Naive thymus-derived CD4-positive, alpha-beta T cell (primary cell): ENCODE results near the gene EML6. TPM values are rescaled to one million over a fixed set of nuclear protein-coding genes. Genes with fewer than 3 reads are reported as not detected.

Experiments
- ATAC-seq: fragments of 150-1000 bp; cut with Tn5 transposase; 2 replicates; pipeline ENCODE4 v1.10.0; 2021; ENCODE audit warnings: mild to moderate bottlenecking, moderate library complexity
- CTCF ChIA-PET: fragments of 350-600 bp; sonication (Branson Sonifier 250); formaldehyde crosslinking; loops from one replicate; lab custom pipeline; 2021; ENCODE audit warnings: antibody characterized with exemption; lab: Charles Lee
- POLR2A ChIA-PET: fragments of 350-600 bp; sonication (Branson Sonifier 250); formaldehyde crosslinking; loops from one replicate; lab custom pipeline; 2021; ENCODE audit warnings: antibody characterized with exemption, inconsistent platforms; lab: Charles Lee
- DNase-seq, 9 donors: peaks; one replicate each; pipeline versions ENCODE4 v3.0.0 to v3.0.0-alpha.2; 2020 to 2022; ENCODE audit warnings: mixed read lengths in 1 of 9
- H3K27ac ChIP-seq: one replicate; pipeline ENCODE4 v1.7.0; 2013; ENCODE audit warnings: mild to moderate bottlenecking, low read depth, low read length, moderate library complexity
- H3K27me3 ChIP-seq, 2 donors: one replicate each; pipeline ENCODE4 v1.7.0; 2013; ENCODE audit warnings: low read length in 2 of 2, mild to moderate bottlenecking in 2 of 2, moderate library complexity in 2 of 2; ENCODE audit not compliant: control insufficient read depth in 2 of 2, insufficient read depth in 2 of 2
- H3K36me3 ChIP-seq, 3 experiments: 1 replicate in 2 of 3; 2 replicates in 1 of 3; pipeline ENCODE4 v1.7.0; 2013; ENCODE audit warnings: low read length in 3 of 3, mild to moderate bottlenecking in 3 of 3, moderate library complexity in 1 of 3; ENCODE audit not compliant: insufficient read depth in 3 of 3, control insufficient read depth in 2 of 3
- H3K4me1 ChIP-seq, 2 donors: one replicate each; pipeline ENCODE4 v1.7.0; 2013; ENCODE audit warnings: low read length in 2 of 2, mild to moderate bottlenecking in 2 of 2, moderate library complexity in 1 of 2; ENCODE audit not compliant: control insufficient read depth in 2 of 2, insufficient read depth in 2 of 2
- H3K4me3 ChIP-seq: 2 replicates; pipeline ENCODE4 v1.7.0; 2013; ENCODE audit warnings: mild to moderate bottlenecking, low read length
- H3K9me3 ChIP-seq, 3 experiments: 1 replicate in 2 of 3; 2 replicates in 1 of 3; pipeline ENCODE4 v1.7.0; 2013; ENCODE audit warnings: low read length in 3 of 3; ENCODE audit not compliant: control insufficient read depth in 2 of 3
- H3K27ac Mint-ChIP-seq, 9 donors: one replicate each; pipeline ENCODE4 v1.8.0; 2020 to 2022; ENCODE audit warnings: mixed read lengths in 9 of 9, mild to moderate bottlenecking in 8 of 9, moderate library complexity in 5 of 9, inconsistent platforms in 2 of 9
- H3K27me3 Mint-ChIP-seq, 5 donors: one replicate each; pipeline ENCODE4 v1.8.0; 2021 to 2022; ENCODE audit warnings: mixed read lengths in 5 of 5, mild to moderate bottlenecking in 1 of 5
- H3K36me3 Mint-ChIP-seq, 5 donors: one replicate each; pipeline ENCODE4 v1.8.0; 2020 to 2022; ENCODE audit warnings: mixed read lengths in 5 of 5, mild to moderate bottlenecking in 3 of 5, inconsistent platforms in 1 of 5
- H3K4me1 Mint-ChIP-seq, 7 donors: one replicate each; pipeline ENCODE4 v1.8.0; 2020 to 2022; ENCODE audit warnings: mixed read lengths in 7 of 7, mild to moderate bottlenecking in 3 of 7, inconsistent platforms in 1 of 7
- H3K4me3 Mint-ChIP-seq, 10 donors: one replicate each; pipeline ENCODE4 v1.8.0; 2020 to 2022; ENCODE audit warnings: mild to moderate bottlenecking in 10 of 10, mixed read lengths in 10 of 10, moderate library complexity in 6 of 10, inconsistent platforms in 2 of 10
- H3K9me3 Mint-ChIP-seq, 11 donors: one replicate each; pipeline ENCODE4 v1.8.0; 2020 to 2022; ENCODE audit warnings: mixed read lengths in 11 of 11, mild to moderate bottlenecking in 4 of 11, inconsistent platforms in 1 of 11, moderate library complexity in 1 of 11
- intact Hi-C, 2 donors: fragments of 100-400 bp; cut with micrococcal nuclease; formaldehyde crosslinking; loops; one replicate each; pipeline ENCODE4 v1.15.1; 2023
- polyA plus RNA-seq, 2 donors: library from polyadenylated mRNA; unstranded; fragments of 300-500 nt; fragmentation: Illumina TruSeq; gene quantifications; one replicate each; pipeline ENCODE4 v1.2.3, GENCODE V29; 2021
- total RNA-seq, 6 experiments: library from RNA in 5 of 6; stranded (reverse) in 5 of 6; gene quantifications; 1 replicate in 5 of 6; 2 replicates in 1 of 6; pipeline ENCODE4 v1.2.3 and lab custom pipeline; 2021 to 2026

Gene EML6
- total and polyA plus RNA-seq, 7 experiments from 2014 or later, result 0.32 to 2.5 (median 1.5) TPM; not detected in 2

- Mint-ChIP-seq H3K9me3 (peaks cover 0 to 1% (median 0%) of the 10 kb centered on the region in 11 donors), H3K27me3 (no peaks in the 10 kb centered on the region), H3K36me3 (peaks cover 0 to 43% (median 21%) of the 10 kb centered on the region in 5 donors), H3K27ac (peak overlapping the region in 8 of 9 donors; percentile 3 to 59 (median 36)), H3K4me3 (no peak overlapping the region), H3K4me1 (peaks cover 11 to 50% (median 41%) of the 10 kb centered on the region in 7 donors)
- CTCF ChIA-PET, result interaction anchor here (1.7 kb wide), 1 partner anchor 193 kb away, joined by 3 read pairs; no protein-coding TSS in a partner anchor
- Histone ChIP-seq H3K4me3 (no peak overlapping the region), H3K27ac (no peak overlapping the region), H3K36me3 (peaks cover 0 to 28% (median 0%) of the 10 kb centered on the region in 3 experiments), H3K4me1 (no peaks in the 10 kb centered on the region), H3K27me3 (no peaks in the 10 kb centered on the region), H3K9me3 (no peaks in the 10 kb centered on the region)
- POLR2A ChIA-PET, result no interaction called here
- ATAC-seq (no peak), DNase-seq (no peak)
- intact Hi-C loops, result no loop called here
These were observed 252.4 kb downstream of the EML6 start for GRCh38 chr2:54975598-54976492.

GRCh38 chr2:54977149-54977548 lies 253.7 kb downstream of the EML6 start:
- Histone ChIP-seq H3K27ac (no peak overlapping the region), H3K4me1 (no peaks in the 10 kb centered on the region), H3K4me3 (no peak overlapping the region), H3K27me3 (no peaks in the 10 kb centered on the region), H3K9me3 (no peaks in the 10 kb centered on the region), H3K36me3 (peaks cover 0 to 28% (median 0%) of the 10 kb centered on the region in 3 experiments)
- Mint-ChIP-seq H3K36me3 (peaks cover 0 to 38% (median 13%) of the 10 kb centered on the region in 5 donors), H3K27me3 (no peaks in the 10 kb centered on the region), H3K9me3 (peaks cover 0 to 1% (median 0%) of the 10 kb centered on the region in 11 donors), H3K4me3 (no peak overlapping the region), H3K4me1 (peaks cover 9 to 56% (median 42%) of the 10 kb centered on the region in 7 donors), H3K27ac (peak overlapping the region in 6 of 9 donors; percentile 21 to 59 (median 48))
- no peak for ATAC-seq
- intact Hi-C loops, result no loop called here
- ChIA-PET CTCF (interaction anchor here (0.5 to 0.6 kb wide), 2 partner anchors 32 to 219 kb away, joined by 3 read pairs; no protein-coding TSS in a partner anchor), POLR2A (no interaction called here)
- DNase-seq, result no peak

- Histone ChIP-seq H3K27me3 (no peaks in the 10 kb centered on the region), H3K36me3 (peaks cover 0 to 15% (median 0%) of the 10 kb centered on the region in 3 experiments), H3K9me3 (no peaks in the 10 kb centered on the region), H3K4me1 (peaks cover 0 to 2% of the 10 kb centered on the region in 2 donors), H3K27ac (no peak overlapping the region), H3K4me3 (no peak overlapping the region)
- ATAC-seq (no peak), DNase-seq (no peak)
- intact Hi-C loops, result no loop called here
- POLR2A ChIA-PET, result interaction anchor here (0.7 to 0.8 kb wide), 3 partner anchors 14 to 20 kb away, joined by 3 to 4 read pairs (median 3); no protein-coding TSS in a partner anchor
- H3K4me1 Mint-ChIP-seq, result peaks cover 14 to 71% (median 50%) of the 10 kb centered on the region in 7 donors
- H3K36me3 Mint-ChIP-seq, result peaks cover 3 to 40% (median 16%) of the 10 kb centered on the region in 5 donors
- no peak overlapping the region for H3K4me3 Mint-ChIP-seq
- CTCF ChIA-PET, result no interaction called here
- peaks cover 0 to 1% (median 0%) of the 10 kb centered on the region in 11 donors for H3K9me3 Mint-ChIP-seq
- peak overlapping the region in 5 of 9 donors; percentile 12 to 74 (median 41) for H3K27ac Mint-ChIP-seq
- H3K27me3 Mint-ChIP-seq, result no peaks in the 10 kb centered on the region
These were observed 256.0 kb downstream of the EML6 start for GRCh38 chr2:54979321-54980044.

GRCh38 chr2:54981385-54981784 lies 257.9 kb downstream of the EML6 start:
- POLR2A ChIA-PET, result interaction anchor here (0.7 kb wide), 1 partner anchor 65 kb away, joined by 3 read pairs; no protein-coding TSS in a partner anchor
- H3K36me3 ChIP-seq, result peaks cover 0 to 24% (median 0%) of the 10 kb centered on the region in 3 experiments
- no peaks in the 10 kb centered on the region for H3K27me3 ChIP-seq
- H3K4me1 ChIP-seq, result peaks cover 4 to 6% of the 10 kb centered on the region in 2 donors
- Mint-ChIP-seq H3K27ac (peak overlapping the region in 3 of 9 donors; percentile 37 to 59 (median 38)), H3K4me3 (no peak overlapping the region), H3K27me3 (no peaks in the 10 kb centered on the region), H3K36me3 (peaks cover 5 to 37% (median 25%) of the 10 kb centered on the region in 5 donors), H3K9me3 (peaks cover 0 to 1% (median 0%) of the 10 kb centered on the region in 11 donors), H3K4me1 (peaks cover 13 to 64% (median 45%) of the 10 kb centered on the region in 7 donors)
- intact Hi-C loops, result no loop called here
- no peak overlapping the region for H3K4me3 ChIP-seq
- H3K9me3 ChIP-seq, result no peaks in the 10 kb centered on the region
- ATAC-seq, result no peak
- no peak for DNase-seq
- CTCF ChIA-PET, result no interaction called here
- no peak overlapping the region for H3K27ac ChIP-seq

- Mint-ChIP-seq H3K27me3 (no peaks in the 10 kb centered on the region), H3K27ac (peak overlapping the region in 5 of 9 donors; percentile 5 to 27 (median 15)), H3K4me1 (peaks cover 16 to 67% (median 41%) of the 10 kb centered on the region in 7 donors), H3K9me3 (no peaks in the 10 kb centered on the region), H3K36me3 (peaks cover 5 to 39% (median 33%) of the 10 kb centered on the region in 5 donors), H3K4me3 (peak overlapping the region in 1 of 10 donors; percentile 3)
- H3K4me3 ChIP-seq, result no peak overlapping the region
- H3K9me3 ChIP-seq, result no peaks in the 10 kb centered on the region
- H3K36me3 ChIP-seq, result peaks cover 0 to 34% (median 0%) of the 10 kb centered on the region in 3 experiments
- CTCF ChIA-PET, result interaction anchor here (0.6 kb wide), 1 partner anchor 84 kb away, joined by 3 read pairs; no protein-coding TSS in a partner anchor
- POLR2A ChIA-PET, result no interaction called here
- intact Hi-C loops, result no loop called here
- no peak overlapping the region for H3K27ac ChIP-seq
- ATAC-seq (no peak), DNase-seq (no peak)
- peaks cover 4 to 6% of the 10 kb centered on the region in 2 donors for H3K4me1 ChIP-seq
- H3K27me3 ChIP-seq, result no peaks in the 10 kb centered on the region
These were observed 260.1 kb downstream of the EML6 start for GRCh38 chr2:54983345-54984220.
